Tibial nerve (tissue), 4 donors: ENCODE data around the gene STX8.

Experiments used
- CTCF ChIP-seq, 5 experiments: fragments of 200-600 bp in 3 of 5; fragments of 450-650 bp in 2 of 5; sonication (generic) in 3 of 5; IDR thresholded peaks; one replicate each; pipeline ENCODE4 v1.5.1; 2016 to 2019; ENCODE audit warnings: antibody characterized with exemption in 5 of 5, mild to moderate bottlenecking in 3 of 5, moderate library complexity in 2 of 5
- EP300 ChIP-seq, 2 donors: sonication (generic); formaldehyde crosslinking; IDR thresholded peaks; one replicate each; pipeline ENCODE4 v1.6.1; 2017; ENCODE audit warnings: antibody characterized with exemption in 2 of 2, mild to moderate bottlenecking in 1 of 2
- POLR2A ChIP-seq, 2 donors: fragments of 450-650 bp; IDR thresholded peaks; one replicate each; pipeline ENCODE4 v1.6.1; 2017; ENCODE audit warnings: antibody characterized with exemption in 2 of 2, mild to moderate bottlenecking in 2 of 2, moderate library complexity in 2 of 2

DNA sequence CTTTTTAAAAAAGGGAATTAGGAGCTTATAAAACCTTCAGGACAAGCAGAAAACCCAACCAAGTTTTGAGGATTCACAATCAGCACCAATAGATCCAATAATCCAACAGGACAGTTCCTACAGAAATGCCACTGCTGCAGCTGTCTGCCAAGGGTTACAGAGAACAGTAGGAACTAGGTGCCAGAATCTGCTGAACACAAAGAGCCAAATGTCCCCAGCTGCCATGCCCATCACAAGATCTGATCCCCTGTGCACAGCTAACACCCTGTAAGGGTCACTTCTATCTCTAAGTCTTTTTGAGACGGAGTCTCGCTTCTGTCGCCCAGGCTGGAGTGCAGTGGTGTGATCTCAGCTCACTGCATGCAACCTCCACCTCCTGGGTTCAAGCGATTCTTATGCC lies 262.3 kb downstream of the STX8 start:
- TF ChIP-seq CTCF (IDR thresholded peaks at IDR 0.05) (no peak), POLR2A (IDR thresholded peaks at IDR 0.05) (no peak), EP300 (IDR thresholded peaks at IDR 0.05) (no peak)
